HG03378 (cell line): ENCODE results near the gene ME1.
"Not testable (repeated sequence)": the region's sequence is repeated elsewhere in the genome, so short reads cannot be mapped to it uniquely, and the experiment has no call there.

Experiments used
- ATAC-seq: cut with Tn5 transposase; IDR thresholded peaks from one replicate; pipeline ENCODE4 v1.9.1; 2021; ENCODE audit warnings: mild to moderate bottlenecking, moderate library complexity; ENCODE audit not compliant: unreplicated experiment

ME1 gene

DNA sequence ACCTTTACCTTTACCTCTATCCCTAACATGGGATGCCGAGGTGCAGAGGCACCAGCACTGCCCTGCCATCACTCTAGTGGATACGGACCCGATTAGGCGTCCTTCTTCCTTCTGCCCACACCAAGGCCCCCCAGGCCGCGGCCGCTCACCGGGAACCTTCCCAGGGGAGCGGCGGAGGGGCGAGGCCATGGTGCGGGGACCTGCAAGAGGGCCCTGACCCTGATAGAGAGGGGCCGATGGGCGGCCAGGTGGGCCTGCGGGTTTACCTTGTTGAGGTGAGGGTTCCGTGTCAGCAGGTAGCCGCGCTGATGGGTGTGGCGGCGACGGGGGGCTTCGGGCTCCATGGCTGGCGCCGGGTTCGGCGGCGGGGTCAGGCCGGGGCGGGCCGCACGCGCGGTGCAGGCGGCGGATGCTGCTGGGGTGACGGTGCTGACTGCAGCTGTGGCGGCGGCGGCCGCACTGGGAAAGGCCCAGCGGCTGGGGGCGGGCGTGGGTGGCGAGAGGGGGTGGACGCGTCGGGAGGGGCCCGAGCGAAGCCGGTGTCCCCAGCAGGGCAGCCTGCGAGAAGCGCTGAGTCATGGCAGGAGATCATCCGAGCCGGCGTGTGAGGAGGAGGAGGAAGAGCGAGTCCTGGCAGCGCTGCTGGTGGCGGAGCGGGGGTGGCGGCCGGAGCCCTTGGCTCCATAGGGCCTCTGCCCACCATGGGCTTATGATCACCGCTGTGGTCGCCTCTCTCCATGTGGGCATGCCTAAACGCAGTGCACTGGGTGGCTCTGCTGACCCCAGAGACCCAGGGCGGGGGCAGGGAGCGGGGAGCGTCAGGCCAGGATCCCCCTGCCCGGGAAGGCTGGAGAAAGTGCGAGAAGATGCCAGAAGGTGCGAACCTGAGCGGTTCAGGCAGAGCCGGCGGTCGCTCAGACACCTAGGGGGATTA lies at the start of gene ME1:
Gene ME1, minus strand, starts transcription at position 441 of the 934 bp plus-strand sequence. Its CDS starts 97 bp downstream, at position 344.
- peak; percentile 54 for ATAC-seq

DNA sequence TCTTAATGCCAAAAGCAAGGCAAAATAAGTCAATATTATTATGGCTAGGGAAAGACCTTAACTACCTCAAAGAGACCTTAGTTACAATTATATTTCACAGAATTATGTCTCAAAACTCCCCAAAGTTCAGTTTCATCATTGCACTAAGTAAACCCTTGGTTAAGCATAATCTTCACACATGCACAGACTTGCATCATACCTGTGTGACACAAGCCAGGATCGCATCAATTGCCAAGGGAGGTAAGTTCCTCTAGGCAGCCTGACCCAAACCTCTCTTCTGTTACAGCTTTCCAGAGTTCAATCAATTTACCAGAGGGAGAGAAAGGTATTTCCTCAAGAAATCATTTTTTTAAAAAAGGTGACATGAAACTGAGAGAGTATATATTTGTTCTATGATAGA lies 49.6 kb upstream of the ME1 start:
- no peak for ATAC-seq

DNA sequence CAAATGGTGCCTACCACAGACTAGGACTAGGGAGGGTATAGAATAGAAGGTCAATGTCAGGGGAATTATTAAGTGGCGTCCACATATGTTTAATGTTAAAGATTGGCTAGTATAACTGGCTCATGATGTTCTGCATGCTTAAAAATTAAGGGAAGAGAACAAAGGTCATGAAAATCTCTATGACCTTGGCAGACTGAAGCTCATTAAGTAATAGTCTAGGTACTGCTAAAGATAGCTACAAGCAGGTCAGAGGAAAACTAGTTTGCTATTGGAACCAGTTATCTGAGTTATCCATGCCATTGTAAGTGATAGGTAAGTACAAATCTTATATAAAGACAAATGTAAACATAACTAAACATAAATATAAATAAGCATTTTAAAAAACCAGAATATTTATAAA lies 48.5 kb upstream of the ME1 start:
- ATAC-seq: no peak

DNA sequence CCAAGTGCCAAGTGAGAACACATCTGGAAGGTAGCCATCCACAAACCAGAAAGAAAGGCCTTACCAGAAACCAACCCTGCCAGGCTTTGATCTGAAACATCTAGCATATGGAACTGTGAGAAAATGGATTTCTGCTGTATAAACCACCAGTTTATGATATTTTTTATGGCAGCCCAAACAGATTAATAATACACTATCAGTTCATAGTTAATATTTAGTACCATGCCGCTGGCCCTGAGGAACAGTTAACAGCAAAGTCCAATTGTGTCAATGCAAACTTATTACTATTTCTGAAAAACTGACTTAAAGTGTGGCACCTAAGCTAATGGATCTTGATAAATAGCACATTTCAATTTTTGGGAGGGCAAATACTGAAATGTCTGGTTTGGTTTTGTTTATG lies 46.1 kb upstream of the ME1 start:
- no peak for ATAC-seq

DNA sequence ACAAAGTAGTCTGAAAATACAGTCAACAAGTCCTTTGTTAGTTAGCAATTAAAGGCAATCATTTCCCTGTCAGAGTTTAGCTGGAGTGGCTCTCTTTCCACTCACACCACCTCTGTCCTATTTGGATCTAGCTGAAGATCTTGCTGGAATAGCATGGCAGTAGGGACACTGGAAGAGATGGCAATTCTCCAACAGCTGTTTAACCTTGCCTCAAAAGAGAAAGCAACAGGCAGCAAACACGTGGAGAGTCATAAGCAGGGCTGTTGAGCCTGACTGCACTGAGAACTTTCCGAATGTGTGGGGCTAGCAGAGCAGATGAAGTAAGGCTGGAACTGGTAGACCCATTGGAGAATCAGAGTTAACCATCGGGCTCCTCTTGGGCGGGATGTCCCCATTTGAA lies 43.5 kb upstream of the ME1 start:
- no peak for ATAC-seq

- ATAC-seq: no peak
Measured at GRCh38 chr6:83472767-83473166, 41.9 kb upstream of the ME1 start.

GRCh38 chr6:83470587-83470986 lies 39.7 kb upstream of the ME1 start:
- ATAC-seq: no peak

GRCh38 chr6:83470001-83470400 lies 39.1 kb upstream of the ME1 start:
- no peak for ATAC-seq

DNA sequence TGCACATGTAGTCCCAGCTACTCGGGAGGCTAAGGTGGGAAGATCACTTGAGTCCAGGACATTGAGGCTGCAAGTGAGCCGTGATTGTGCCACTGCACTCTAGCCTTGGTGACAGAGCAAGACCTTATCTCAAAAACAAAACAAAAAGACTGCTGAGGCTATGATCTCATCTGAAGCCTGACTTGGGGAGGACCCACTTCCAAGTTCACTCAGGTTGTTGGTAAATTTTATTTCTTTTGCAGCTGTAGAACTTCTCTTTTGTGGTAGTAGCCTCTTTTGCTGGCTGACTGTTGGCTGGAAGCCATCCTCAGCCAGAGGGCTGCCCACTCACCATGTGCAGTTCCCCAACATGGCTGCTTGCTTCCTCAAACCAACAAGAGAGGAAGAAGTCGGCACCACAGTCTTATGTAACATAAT lies 36.8 kb upstream of the ME1 start:
- ATAC-seq: no peak

DNA sequence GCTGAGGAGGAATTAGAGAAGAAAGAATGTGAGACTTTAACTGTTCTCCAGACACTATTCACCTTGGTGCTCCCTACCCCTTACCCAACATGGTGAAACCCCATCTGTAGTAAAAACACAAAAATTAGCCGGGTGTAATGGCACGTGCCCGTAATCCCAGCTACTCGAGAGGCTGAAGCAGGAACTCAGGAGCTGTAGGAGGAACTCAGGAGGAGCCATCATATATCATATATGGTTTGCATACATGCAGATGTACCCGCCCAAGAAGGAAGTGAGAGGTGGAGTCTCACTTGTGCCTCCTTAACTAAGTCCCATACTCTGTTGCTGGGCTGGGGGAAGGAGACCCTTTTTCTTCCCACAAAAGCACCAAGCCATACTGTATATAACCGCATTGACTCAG lies 35.5 kb upstream of the ME1 start:
- no peak for ATAC-seq

- no peak for ATAC-seq
Measured at GRCh38 chr6:83464381-83465140, 33.7 kb upstream of the ME1 start.

DNA sequence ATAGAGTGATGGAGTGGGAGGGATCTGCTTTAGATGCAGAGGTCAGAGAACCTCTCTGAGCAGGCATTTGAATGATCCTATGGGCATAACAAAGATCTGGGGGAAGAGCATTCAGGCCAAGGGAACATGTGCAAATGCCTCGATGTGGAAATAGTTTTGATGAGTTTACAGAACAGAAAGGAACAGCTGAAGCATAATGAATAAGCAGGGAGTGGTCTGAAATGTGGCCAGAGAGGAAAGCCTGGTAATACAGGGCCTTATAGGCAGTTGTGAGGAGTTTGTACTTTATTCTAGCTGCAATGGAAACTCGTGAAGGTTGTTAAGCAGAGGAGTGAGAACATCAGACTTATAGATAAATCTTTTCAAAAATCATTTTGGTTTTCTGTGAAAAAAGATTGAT lies 33.0 kb upstream of the ME1 start:
- no peak for ATAC-seq

DNA sequence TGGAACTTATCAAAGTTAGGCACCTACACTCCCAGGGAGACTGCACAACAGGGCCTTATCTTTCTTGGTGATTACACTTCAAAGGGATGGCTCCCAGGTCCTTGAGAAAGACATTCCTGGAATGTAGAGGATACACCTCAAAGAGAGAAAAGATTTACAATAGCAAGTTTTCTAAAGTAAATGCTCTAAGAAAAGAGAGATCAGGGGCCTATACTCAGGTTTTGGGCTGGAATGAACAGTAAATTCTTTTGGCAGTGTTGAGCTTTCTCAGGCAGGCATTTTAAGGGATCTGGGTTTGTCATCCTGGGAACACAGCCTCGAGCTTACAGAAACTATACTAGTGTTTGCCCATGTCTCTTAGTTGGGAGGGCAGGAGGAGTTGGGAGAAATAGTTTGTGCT lies 31.7 kb upstream of the ME1 start:
- ATAC-seq: no peak

DNA sequence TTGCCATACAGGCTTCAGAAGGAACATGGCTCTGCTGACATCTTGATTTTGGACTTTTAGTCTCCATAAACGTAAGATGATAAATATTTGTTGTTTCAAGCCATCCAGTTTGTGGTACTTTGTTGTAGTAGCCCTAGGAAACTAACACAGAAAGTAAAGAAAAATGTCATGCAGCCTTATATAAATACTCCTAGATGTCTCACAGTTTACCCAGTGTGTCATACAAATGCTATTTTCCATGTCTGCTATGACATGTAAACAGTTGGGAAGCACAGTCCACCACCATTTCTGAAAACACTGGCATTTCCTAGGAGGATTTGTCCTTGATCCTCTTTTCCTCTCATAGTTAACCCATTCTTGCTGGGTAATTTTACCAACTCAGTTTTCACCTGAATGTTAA lies 30.6 kb upstream of the ME1 start:
- no peak for ATAC-seq

- no peak for ATAC-seq
Measured at GRCh38 chr6:83459663-83460062, 28.8 kb upstream of the ME1 start.

DNA sequence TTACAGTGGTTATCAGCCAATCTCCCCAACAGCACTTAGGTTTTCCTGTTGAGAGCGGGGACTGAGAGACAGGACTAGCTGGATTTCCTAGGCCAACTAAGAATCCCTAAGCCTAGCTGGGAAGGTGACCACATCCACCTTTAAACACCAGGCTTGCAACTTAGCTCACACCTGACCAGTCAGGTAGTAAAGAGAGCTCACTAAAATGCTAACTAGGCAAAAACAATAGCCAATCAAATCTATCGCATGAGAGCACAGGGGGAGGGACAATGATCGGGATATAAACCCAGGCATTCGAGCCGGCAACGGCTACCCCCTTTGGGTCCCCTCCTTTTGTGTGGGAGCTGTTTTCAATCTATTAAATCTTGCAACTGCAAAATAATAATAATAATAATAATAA lies 19.2 kb upstream of the ME1 start:
- not testable (repeated sequence) for ATAC-seq

DNA sequence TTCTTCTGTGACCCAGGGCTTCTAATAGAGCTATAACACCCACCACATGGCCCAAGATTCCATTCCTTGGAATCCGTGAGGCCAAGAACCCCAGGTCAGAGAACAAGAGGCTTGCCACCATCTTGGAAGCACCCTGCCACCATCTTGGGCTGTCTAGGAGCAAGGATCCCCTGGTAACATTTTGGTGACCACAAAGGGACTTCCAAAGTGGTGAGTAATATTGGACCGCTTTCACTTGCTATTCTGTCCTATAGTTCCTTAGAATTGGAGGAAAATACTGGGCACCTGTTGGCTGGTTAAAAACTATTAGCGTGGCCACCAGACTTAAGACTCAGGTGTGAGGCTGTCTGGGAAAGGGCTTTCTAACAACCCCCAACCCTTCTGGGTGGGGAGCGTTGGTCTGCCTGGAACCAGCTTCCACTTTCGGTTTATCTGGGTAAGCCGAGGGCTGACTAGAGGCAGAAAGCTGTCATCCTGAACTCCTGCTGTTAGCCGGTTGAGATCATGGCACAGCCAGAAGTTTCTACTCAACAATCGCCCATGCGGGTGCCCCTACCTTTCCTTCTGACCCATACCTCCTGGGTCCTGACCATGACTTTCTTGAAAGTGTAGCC lies 13.3 kb upstream of the ME1 start:
- not testable (repeated sequence) for ATAC-seq

GRCh38 chr6:83443516-83443915 lies 12.7 kb upstream of the ME1 start:
- ATAC-seq: no peak

DNA sequence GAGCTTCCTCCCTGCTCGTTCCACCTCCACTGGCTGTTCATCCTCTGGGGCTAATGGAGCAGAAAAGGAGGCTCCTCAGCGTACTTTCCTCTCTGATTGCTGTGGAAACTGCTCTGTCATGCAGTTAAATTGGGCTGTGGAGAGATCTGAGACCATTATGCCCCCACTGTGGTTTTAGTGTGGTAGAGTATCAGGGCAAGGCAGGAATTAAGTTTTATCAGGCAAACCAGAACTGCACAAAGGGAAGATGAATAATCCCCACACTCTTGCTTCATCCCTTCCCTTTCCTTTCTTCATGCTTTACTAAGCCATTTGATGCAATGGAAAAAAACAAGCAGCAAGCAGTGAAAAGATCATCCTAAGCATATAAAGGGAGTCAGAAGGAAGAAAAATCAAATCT lies 11.9 kb upstream of the ME1 start:
- no peak for ATAC-seq

- ATAC-seq: no peak
Measured at GRCh38 chr6:83439201-83439600, 8.3 kb upstream of the ME1 start.

GRCh38 chr6:83436674-83437073 lies 5.8 kb upstream of the ME1 start:
- no peak for ATAC-seq

GRCh38 chr6:83433177-83433576 lies 2.3 kb upstream of the ME1 start:
- no peak for ATAC-seq
